ENCODE measurements around the gene RNF39. TPM values are rescaled to one million over a fixed set of nuclear protein-coding genes. Genes with fewer than 3 reads are reported as not detected.
A peak's percentile ranks its signal among the peaks of the same experiment; 100 is the strongest.

RNF39 gene
- total and polyA plus RNA-seq, 2 of the 13 experiments (the other 11 are each of a cell fraction or from before 2014, with no cell fraction given) = 0.13 to 1.8 TPM

- TF ChIP-seq E2F1 (CRISPR knock-in tag; IDR thresholded peaks at IDR 0.05) = no peak
- no peak for TF ChIP-seq ZBTB46 (CRISPR knock-in tag; IDR thresholded peaks at IDR 0.05; ENCODE audit: borderline replicate concordance)
- TF ChIP-seq CREB1 (IDR thresholded peaks at IDR 0.05) = peak; percentile 100
- peak; percentile 99 for TF ChIP-seq CREB1 (CRISPR knock-in tag; IDR thresholded peaks at IDR 0.05)
- peak; percentile 76; the same call in 1 of the 3 replicates for TF ChIP-seq MXI1 (IDR thresholded peaks at IDR 0.05; ENCODE audit: borderline replicate concordance, low read depth, low read length)
- TF ChIP-seq SOX5 (CRISPR knock-in tag; IDR thresholded peaks at IDR 0.05; ENCODE audit: borderline replicate concordance) = peak; percentile 75; the same call in 1 of the 2 replicates
- TF ChIP-seq ZNF558 (CRISPR knock-in tag; IDR thresholded peaks at IDR 0.05; ENCODE audit: borderline replicate concordance) = no peak; the same call in none of the 2 replicates
- TF ChIP-seq NFE2 (CRISPR knock-in tag; IDR thresholded peaks at IDR 0.05) = no peak
- peak; percentile 36; the same call in 1 of the 2 replicates for TF ChIP-seq ZNF749 (CRISPR knock-in tag; IDR thresholded peaks at IDR 0.05; ENCODE audit: borderline replicate concordance)
- no peak for TF ChIP-seq MAFG (CRISPR knock-in tag; IDR thresholded peaks at IDR 0.05)
- TF ChIP-seq CEBPB (IDR thresholded peaks at IDR 0.05; ENCODE audit: borderline replicate concordance, low read depth, low read length) = peak; percentile 13; the same call in 1 of the 2 replicates
- TF ChIP-seq SRSF4 (IDR thresholded peaks at IDR 0.05; ENCODE audit: low read depth, low read length, poor library complexity, severe bottlenecking) = no peak
- TF ChIP-seq ZNF652 (CRISPR knock-in tag; IDR thresholded peaks at IDR 0.05; ENCODE audit: borderline replicate concordance, low read depth) = peak; percentile 62; the same call in 1 of the 2 replicates
- no peak for TF ChIP-seq ZNF678 (CRISPR knock-in tag; IDR thresholded peaks at IDR 0.05)
- peak; percentile 93 for TF ChIP-seq DR1 (CRISPR knock-in tag; IDR thresholded peaks at IDR 0.05)
- TF ChIP-seq ZNF350 (CRISPR knock-in tag; IDR thresholded peaks at IDR 0.05; ENCODE audit: borderline replicate concordance, low read depth) = peak; percentile 96
- no peak for TF ChIP-seq JDP2 (CRISPR knock-in tag; IDR thresholded peaks at IDR 0.05; ENCODE audit: borderline replicate concordance)
- no peak for TF ChIP-seq NONO (IDR thresholded peaks at IDR 0.05)
- TF ChIP-seq NONO (CRISPR knock-in tag; conservative IDR thresholded peaks at IDR 0.05) = peak; percentile 82; the same call in 1 of the 2 replicates
- no peak for TF ChIP-seq ZKSCAN1 (IDR thresholded peaks at IDR 0.05; ENCODE audit: low read length)
- no peak for TF ChIP-seq ZNF552 (CRISPR knock-in tag; IDR thresholded peaks at IDR 0.05; ENCODE audit: borderline replicate concordance)
- TF ChIP-seq ZNF784 (CRISPR knock-in tag; IDR thresholded peaks at IDR 0.05; ENCODE audit: borderline replicate concordance) = peak; percentile 65; the same call in 1 of the 2 replicates
- peak; percentile 88; the same call in 1 of the 2 replicates for TF ChIP-seq FOXJ3 (CRISPR knock-in tag; IDR thresholded peaks at IDR 0.05; ENCODE audit: borderline replicate concordance)
- peak; percentile 89 for TF ChIP-seq ZFAT (CRISPR knock-in tag; conservative IDR thresholded peaks at IDR 0.05)
- TF ChIP-seq EED (CRISPR knock-in tag; IDR thresholded peaks at IDR 0.05) = no peak
Measured at GRCh38 chr6:30061092-30061857, 14.3 kb downstream of the RNF39 start, which contains the start of gene POLR1H (continued).

Measured in HepG2 (cell line).